HEK293T (cell line): ENCODE results near the gene SLCO3A1.

Experiments
- CTCF ChIA-PET: fragments of 350-600 bp; formaldehyde crosslinking; extraction: SDS; loops from one replicate; lab custom pipeline; 2021; ENCODE audit warnings: antibody characterized with exemption, inconsistent platforms; lab: Yijun Ruan, JAX
- POLR2A ChIA-PET: fragments of 350-600 bp; formaldehyde crosslinking; extraction: SDS; loops from one replicate; lab custom pipeline; 2020; ENCODE audit warnings: antibody characterized with exemption, inconsistent platforms; lab: Yijun Ruan, JAX
- DNase-seq: peaks from one replicate; pipeline ENCODE4 v3.0.0; 2012; ENCODE audit warnings: mixed read lengths; ENCODE audit errors: extremely low spot score
- ARNT ChIP-seq: fragments of 450-650 bp; IDR thresholded peaks from 2 replicates; pipeline ENCODE4 v1.6.1; 2017; ENCODE audit warnings: mild to moderate bottlenecking
- BHLHE40 ChIP-seq: fragments of 450-650 bp; IDR thresholded peaks from 2 replicates; pipeline ENCODE4 v1.6.1; 2016; ENCODE audit warnings: mild to moderate bottlenecking, moderate library complexity, borderline replicate concordance
- CTBP1 ChIP-seq: fragments of 450-650 bp; IDR thresholded peaks from 2 replicates; pipeline ENCODE4 v1.6.1; 2016; ENCODE audit warnings: borderline replicate concordance
- ELF4 ChIP-seq: fragments of 450-650 bp; IDR thresholded peaks from 2 replicates; pipeline ENCODE4 v1.6.1; 2017; ENCODE audit warnings: antibody characterized with exemption
- FOXA1 ChIP-seq: fragments of 450-650 bp; IDR thresholded peaks from 2 replicates; pipeline ENCODE4 v1.6.1; 2016; ENCODE audit warnings: mild to moderate bottlenecking
- FOXK2 ChIP-seq: fragments of 450-650 bp; IDR thresholded peaks from 2 replicates; pipeline ENCODE4 v1.6.1; 2016; ENCODE audit warnings: mild to moderate bottlenecking
- FOXM1 ChIP-seq: fragments of 450-650 bp; IDR thresholded peaks from 2 replicates; pipeline ENCODE4 v1.6.1; 2017; ENCODE audit warnings: mild to moderate bottlenecking, borderline replicate concordance
- HDGF ChIP-seq: fragments of 450-650 bp; IDR thresholded peaks from 2 replicates; pipeline ENCODE4 v1.6.1; 2017; ENCODE audit warnings: antibody characterized with exemption, borderline replicate concordance
- L3MBTL2 ChIP-seq: fragments of 450-650 bp; conservative IDR thresholded peaks from 2 replicates; pipeline ENCODE4 v1.6.1; 2016; ENCODE audit warnings: mild to moderate bottlenecking
- LEF1 ChIP-seq: fragments of 450-650 bp; IDR thresholded peaks from 2 replicates; pipeline ENCODE4 v1.6.1; 2017; ENCODE audit warnings: mild to moderate bottlenecking, borderline replicate concordance
- NFRKB ChIP-seq: fragments of 450-650 bp; IDR thresholded peaks from 2 replicates; pipeline ENCODE4 v1.6.1; 2016; ENCODE audit warnings: mild to moderate bottlenecking, moderate library complexity
- SP1 ChIP-seq: fragments of 450-650 bp; IDR thresholded peaks from 2 replicates; pipeline ENCODE4 v1.6.1; 2017
- SUZ12 ChIP-seq: fragments of 450-650 bp; IDR thresholded peaks from 2 replicates; pipeline ENCODE4 v1.6.1; 2016; ENCODE audit warnings: mild to moderate bottlenecking
- TARDBP ChIP-seq: fragments of 450-650 bp; IDR thresholded peaks from 2 replicates; pipeline ENCODE4 v1.6.1; 2016
- ZNF384 ChIP-seq: fragments of 450-650 bp; IDR thresholded peaks from 2 replicates; pipeline ENCODE4 v1.6.1; 2016
- TF ChIP-seq, protein P1 (sequence below): fragments of 450-650 bp; IDR thresholded peaks from 2 replicates; pipeline ENCODE4 v1.6.1; 2016

The SLCO3A1 gene

DNA sequence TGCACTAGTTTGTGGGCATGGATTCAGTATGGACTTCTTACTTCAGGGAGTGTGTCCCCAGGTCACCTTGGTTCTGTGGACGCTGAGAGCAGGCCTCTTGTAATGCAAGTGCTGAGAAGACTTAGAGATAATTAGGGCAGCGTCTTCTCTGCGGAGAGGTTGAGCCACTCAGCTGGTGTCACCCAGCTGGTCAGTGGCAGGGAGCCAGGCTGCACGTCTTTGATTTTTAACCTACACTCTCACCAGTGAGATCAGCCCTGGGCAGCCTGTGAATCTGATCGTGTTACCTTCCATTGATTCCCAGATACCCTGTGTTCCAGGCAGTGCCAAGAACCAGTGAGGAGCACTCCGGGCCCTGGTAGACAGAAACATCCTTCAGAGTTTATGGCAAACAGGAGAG lies 92.6 kb downstream of the SLCO3A1 start:
- ChIA-PET CTCF (no interaction called here), POLR2A (no interaction called here)
- no peak for DNase-seq
- no peak for TF ChIP-seq L3MBTL2
- TF ChIP-seq FOXA1 = no peak
- TF ChIP-seq ARNT = no peak
- no peak for TF ChIP-seq BHLHE40
- TF ChIP-seq HDGF = no peak
- no peak for TF ChIP-seq FOXK2
- TF ChIP-seq ZNF384 = no peak
- TF ChIP-seq CTBP1 = no peak

DNA sequence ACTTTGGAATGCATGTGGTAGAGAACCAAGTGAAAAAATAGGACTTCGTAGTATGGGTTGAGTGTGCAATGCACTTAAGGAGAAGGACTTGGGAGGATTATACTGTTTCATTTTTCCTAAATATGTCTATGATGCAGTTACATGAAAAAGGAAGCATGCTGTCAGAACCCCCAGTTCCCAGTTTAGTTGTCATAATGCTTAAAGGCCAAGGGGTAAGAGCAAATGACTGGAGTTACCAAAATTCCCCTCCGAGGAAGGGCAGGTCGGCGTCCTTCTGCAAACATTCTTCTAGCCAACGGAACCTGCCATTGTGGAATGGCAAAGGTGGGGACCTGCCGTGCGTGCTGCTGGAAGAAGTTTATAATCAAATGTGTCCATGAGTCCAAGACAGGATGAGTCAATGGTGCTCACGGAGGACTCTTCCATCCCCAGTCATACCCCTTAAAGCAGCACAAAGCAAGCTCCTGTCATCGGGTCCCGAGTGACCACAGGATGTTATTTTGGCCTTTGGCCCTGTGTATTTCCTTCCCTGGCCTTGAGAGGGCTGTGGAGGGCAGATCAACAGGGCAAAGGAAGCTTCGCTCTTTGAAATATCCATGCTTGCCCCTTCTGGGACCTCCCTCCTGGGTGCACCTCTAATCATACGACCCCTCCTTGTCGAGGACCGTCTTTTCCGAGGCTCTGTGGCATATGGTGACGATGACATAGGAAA lies 93.2 kb downstream of the SLCO3A1 start:
- no peak for TF ChIP-seq ZNF384
- no peak for TF ChIP-seq SP1
- no peak for TF ChIP-seq L3MBTL2
- TF ChIP-seq HDGF = no peak
- no peak for TF ChIP-seq TARDBP
- TF ChIP-seq ARNT = no peak
- no peak for TF ChIP-seq LEF1
- TF ChIP-seq NFRKB = no peak
- no peak for TF ChIP-seq FOXA1
- no peak for TF ChIP-seq FOXM1
- no peak for TF ChIP-seq ELF4
- no peak for TF ChIP-seq FOXK2
- TF ChIP-seq, protein P1, sequence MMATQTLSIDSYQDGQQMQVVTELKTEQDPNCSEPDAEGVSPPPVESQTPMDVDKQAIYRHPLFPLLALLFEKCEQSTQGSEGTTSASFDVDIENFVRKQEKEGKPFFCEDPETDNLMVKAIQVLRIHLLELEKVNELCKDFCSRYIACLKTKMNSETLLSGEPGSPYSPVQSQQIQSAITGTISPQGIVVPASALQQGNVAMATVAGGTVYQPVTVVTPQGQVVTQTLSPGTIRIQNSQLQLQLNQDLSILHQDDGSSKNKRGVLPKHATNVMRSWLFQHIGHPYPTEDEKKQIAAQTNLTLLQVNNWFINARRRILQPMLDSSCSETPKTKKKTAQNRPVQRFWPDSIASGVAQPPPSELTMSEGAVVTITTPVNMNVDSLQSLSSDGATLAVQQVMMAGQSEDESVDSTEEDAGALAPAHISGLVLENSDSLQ = no peak
- POLR2A ChIA-PET = no interaction called here
- CTCF ChIA-PET = no interaction called here
- no peak for DNase-seq

DNA sequence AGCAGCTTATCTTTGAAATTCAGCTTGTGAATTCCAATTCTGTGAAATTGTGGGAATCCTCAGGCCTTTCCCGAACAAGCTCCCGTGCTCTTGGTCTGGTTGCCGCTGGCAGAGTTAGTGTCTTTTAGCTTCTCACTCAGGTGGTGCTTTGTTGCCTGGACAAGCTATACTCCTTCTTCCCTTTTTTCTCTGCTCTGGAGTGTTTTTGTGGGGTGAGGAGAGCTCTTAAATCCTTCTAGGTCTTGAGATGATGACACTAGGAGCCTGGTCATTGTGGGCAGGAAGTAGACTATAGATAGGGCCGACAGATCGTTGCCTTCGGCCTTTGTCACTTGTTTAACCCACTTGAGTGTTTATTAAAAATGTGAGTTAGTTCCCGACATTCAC lies 93.8 kb downstream of the SLCO3A1 start:
- ChIA-PET POLR2A (no interaction called here), CTCF (no interaction called here)
- TF ChIP-seq FOXK2 (no peak), ZNF384 (no peak), L3MBTL2 (no peak), NFRKB (no peak)
- DNase-seq = no peak

DNA sequence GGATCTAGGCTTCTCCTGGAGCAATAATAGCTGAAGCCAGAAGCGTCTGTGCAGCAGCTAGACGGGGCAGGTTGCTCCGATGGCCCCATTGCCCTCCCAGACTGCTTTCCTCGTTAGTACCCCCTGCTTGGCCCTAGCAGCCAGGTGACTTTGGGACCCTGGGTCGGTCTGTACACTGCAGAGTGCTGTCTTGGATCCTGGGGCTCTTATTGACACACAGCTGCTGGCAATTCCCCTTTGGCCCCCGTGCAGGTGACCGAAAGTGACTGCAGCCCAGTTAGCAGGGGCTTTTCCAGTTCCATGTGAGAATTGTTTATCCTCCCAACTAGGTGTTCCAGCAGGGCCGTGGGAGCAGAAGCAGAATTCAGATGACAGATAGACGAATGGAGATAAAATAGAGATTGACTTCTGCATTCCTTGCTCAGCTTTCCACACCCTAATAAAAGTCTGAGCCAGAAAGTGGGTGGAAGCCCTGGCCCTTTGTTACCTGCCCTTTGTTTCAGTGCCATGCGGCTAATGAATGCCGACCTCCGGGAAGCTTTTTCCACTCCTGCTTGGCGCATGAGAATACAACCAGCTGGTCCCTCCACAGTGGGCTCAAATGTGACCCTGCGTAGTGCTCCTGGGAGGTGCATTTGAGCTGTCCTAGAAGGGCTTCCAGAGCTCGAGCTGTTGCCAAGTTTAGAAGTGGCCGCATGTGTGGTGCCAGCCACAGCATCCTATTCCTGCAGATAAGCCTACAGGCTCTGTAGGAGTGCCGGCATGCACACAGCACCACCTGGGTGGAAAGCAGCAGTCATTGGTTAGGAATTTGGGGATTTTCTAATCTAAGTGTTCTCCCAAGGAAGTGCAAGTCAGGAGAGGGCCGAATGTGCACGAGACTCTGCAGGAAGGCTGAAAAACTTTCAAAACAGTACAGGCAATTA lies 94.4 kb downstream of the SLCO3A1 start:
- POLR2A ChIA-PET = no interaction called here
- DNase-seq = no peak
- CTCF ChIA-PET = no interaction called here
- TF ChIP-seq L3MBTL2 (no peak), FOXA1 (no peak), ARNT (no peak), ELF4 (no peak), NFRKB (no peak), LEF1 (no peak), HDGF (no peak), BHLHE40 (no peak), TARDBP (no peak), ZNF384 (no peak)

DNA sequence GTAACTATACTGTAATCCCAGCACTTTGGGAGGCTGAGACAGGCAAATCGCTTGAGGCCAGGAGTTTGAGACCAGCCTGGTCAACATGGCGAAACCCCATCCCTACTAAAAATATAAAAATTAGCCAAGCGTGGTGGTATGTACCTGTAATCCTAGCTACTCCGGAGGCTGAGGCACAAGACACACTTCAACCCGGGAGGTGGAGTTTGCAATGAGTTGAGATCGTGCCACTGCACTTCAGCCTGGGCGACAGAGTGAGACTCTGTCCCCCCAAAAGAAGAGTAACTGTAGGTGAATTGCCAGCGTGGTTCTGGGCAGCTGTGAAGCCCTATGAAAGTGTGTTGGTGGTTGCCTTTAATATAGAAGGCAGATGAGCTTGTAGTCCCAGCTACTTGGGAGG lies 95.9 kb downstream of the SLCO3A1 start:
- no peak for DNase-seq
- ChIA-PET CTCF (no interaction called here), POLR2A (no interaction called here)

GRCh38 chr15:91950054-91950453 lies 96.5 kb downstream of the SLCO3A1 start:
- no peak for TF ChIP-seq FOXA1
- TF ChIP-seq L3MBTL2 = no peak
- no peak for TF ChIP-seq ELF4
- no peak for TF ChIP-seq TARDBP
- TF ChIP-seq, protein P1 = no peak
- TF ChIP-seq ZNF384 = no peak
- no peak for TF ChIP-seq CTBP1
- TF ChIP-seq SP1 = no peak
- no peak for TF ChIP-seq HDGF
- no peak for TF ChIP-seq FOXM1
- TF ChIP-seq LEF1 = no peak
- TF ChIP-seq SUZ12 = no peak
- no peak for TF ChIP-seq FOXK2
- no peak for TF ChIP-seq ARNT
- DNase-seq = no peak
- ChIA-PET POLR2A (no interaction called here), CTCF (no interaction called here)

More for the DNA sequence above, 95.9 kb downstream of the SLCO3A1 start:
- TF ChIP-seq ZNF384 (no peak), ARNT (no peak), BHLHE40 (no peak), TARDBP (no peak)

DNA sequence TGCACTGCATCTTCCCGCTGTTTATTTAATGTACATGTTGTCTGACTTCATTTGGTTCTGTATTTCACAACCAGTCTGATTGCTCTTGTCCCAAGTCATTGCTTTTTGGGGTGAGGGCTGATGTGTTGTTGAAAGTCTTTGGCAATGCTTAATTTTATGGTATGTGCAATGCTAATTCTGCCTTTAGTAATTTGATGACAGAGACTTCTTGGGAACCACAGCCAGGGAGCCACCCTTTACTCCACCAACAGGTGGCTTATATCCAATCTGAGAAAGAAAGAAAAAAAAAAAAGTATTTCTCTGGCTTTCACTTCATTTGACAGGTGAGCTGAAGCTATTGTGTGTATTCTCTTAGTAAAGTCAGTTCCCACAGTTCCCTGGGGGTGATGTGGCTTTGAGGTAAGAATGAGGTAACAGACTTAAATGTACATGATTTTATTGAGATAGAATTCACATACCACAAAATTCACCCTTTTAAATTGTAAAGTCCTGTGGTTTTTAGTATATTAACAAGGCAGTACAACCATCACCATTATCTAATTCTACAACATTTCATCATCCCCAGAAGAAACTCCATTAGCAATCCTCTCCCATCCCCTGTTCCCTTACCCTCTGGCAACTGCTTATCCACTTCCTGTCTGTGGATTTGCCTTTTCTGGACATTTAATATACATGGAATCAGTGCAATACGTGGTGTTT lies 97.3 kb downstream of the SLCO3A1 start:
- DNase-seq = no peak
- ChIA-PET POLR2A (no interaction called here), CTCF (no interaction called here)

More for the DNA sequence above, 97.3 kb downstream of the SLCO3A1 start:
- TF ChIP-seq NFRKB (no peak), FOXA1 (no peak), LEF1 (no peak)
